GM18511 (cell line): ENCODE data around the gene SLC27A2.

Source experiments
- ATAC-seq: cut with Tn5 transposase; IDR thresholded peaks from one replicate; pipeline ENCODE4 v1.9.1; 2021; ENCODE audit warnings: mild to moderate bottlenecking, moderate library complexity; ENCODE audit not compliant: unreplicated experiment

The SLC27A2 gene

GRCh38 chr15:50267577-50267976 is 85.6 kb downstream of the SLC27A2 start:
- no peak for ATAC-seq

GRCh38 chr15:50275091-50275490 is 93.1 kb downstream of the SLC27A2 start:
- ATAC-seq, result no peak

- no peak for ATAC-seq
These were observed 93.9 kb downstream of the SLC27A2 start for GRCh38 chr15:50275908-50276307.

- no peak for ATAC-seq
These were observed 95.4 kb downstream of the SLC27A2 start for GRCh38 chr15:50277370-50277769.

- no peak for ATAC-seq
These were observed 96.5 kb downstream of the SLC27A2 start for GRCh38 chr15:50278496-50278895.

GRCh38 chr15:50280271-50280670 is 98.3 kb downstream of the SLC27A2 start:
- no peak for ATAC-seq

- ATAC-seq, result no peak
These were observed 99.4 kb downstream of the SLC27A2 start for GRCh38 chr15:50281427-50281826.
